Neural cell (in vitro differentiated cells): ENCODE measurements around the gene GRID1. TPM values are rescaled to one million over a fixed set of nuclear protein-coding genes. Genes with fewer than 3 reads are reported as not detected.

Source experiments
- H2AFZ ChIP-seq: fragments of 200-600, 300-800 bp; sonication (generic), shearing (Covaris generic); 2 replicates; pipeline ENCODE4 v1.6.0; 2014; ENCODE audit warnings: low read depth, mild to moderate bottlenecking, antibody characterized with exemption, low read length, moderate library complexity
- H3F3A ChIP-seq: fragments of 200-600 bp; shearing (Covaris generic); 2 replicates; pipeline ENCODE4 v1.6.1; 2016; ENCODE audit warnings: mild to moderate bottlenecking, moderate library complexity, mixed read lengths, antibody characterized with exemption, low read length; ENCODE audit not compliant: insufficient read depth, poor library complexity, severe bottlenecking
- H3K27ac ChIP-seq: fragments of 200-600, 300-800 bp; sonication (generic), shearing (Covaris generic); 2 replicates; pipeline ENCODE4 v1.5.1; 2014; ENCODE audit warnings: mild to moderate bottlenecking, low read length, moderate library complexity
- H3K27me3 ChIP-seq: fragments of 300-800, 200-600 bp; sonication (generic), shearing (Covaris generic); 2 replicates; pipeline ENCODE4 v1.6.0; 2014; ENCODE audit warnings: mild to moderate bottlenecking, low read depth, low read length, moderate library complexity; ENCODE audit not compliant: insufficient read depth
- H3K36me3 ChIP-seq: fragments of 300-800, 200-600 bp; sonication (generic), shearing (Covaris generic); 2 replicates; pipeline ENCODE4 v1.5.1; 2014; ENCODE audit warnings: mild to moderate bottlenecking, antibody characterized with exemption, low read length, moderate library complexity; ENCODE audit not compliant: insufficient read depth
- H3K4me2 ChIP-seq: fragments of 300-800, 200-600 bp; sonication (generic), shearing (Covaris generic); 2 replicates; pipeline ENCODE4 v1.6.0; 2014; ENCODE audit warnings: mild to moderate bottlenecking, low read length
- H3K4me3 ChIP-seq: fragments of 300-800, 200-600 bp; sonication (generic), shearing (Covaris generic); 2 replicates; pipeline ENCODE4 v1.5.1; 2014; ENCODE audit warnings: mild to moderate bottlenecking, low read length, moderate library complexity
- H3K79me2 ChIP-seq: fragments of 200-600 bp; shearing (Covaris generic); replicated peaks from 2 replicates; pipeline ENCODE4 v1.6.0; 2014; ENCODE audit warnings: mild to moderate bottlenecking, low read length, moderate library complexity; ENCODE audit not compliant: insufficient read depth
- H3K9ac ChIP-seq: fragments of 300-800, 200-600 bp; sonication (generic), shearing (Covaris generic); 2 replicates; pipeline ENCODE4 v1.6.1; 2016; ENCODE audit warnings: mild to moderate bottlenecking, low read length, mixed read lengths
- H3K9me2 ChIP-seq: fragments of 200-600 bp; shearing (Covaris generic); 2 replicates; pipeline ENCODE4 v1.6.1; 2016; ENCODE audit warnings: mild to moderate bottlenecking, low read length, mixed read lengths; ENCODE audit not compliant: insufficient read depth
- H3K9me3 ChIP-seq: fragments of 200-600, 300-800 bp; sonication (generic), shearing (Covaris generic); 2 replicates; pipeline ENCODE4 v1.6.1; 2016; ENCODE audit warnings: mild to moderate bottlenecking, mixed run types, low read length, moderate library complexity, mixed read lengths
- H4K20me1 ChIP-seq: fragments of 200-600 bp; shearing (Covaris generic); 2 replicates; pipeline ENCODE4 v1.6.1; 2016; ENCODE audit warnings: mild to moderate bottlenecking, mixed run types; ENCODE audit not compliant: insufficient read depth
- EP300 ChIP-seq: fragments of 450-650 bp; conservative IDR thresholded peaks from 2 replicates; pipeline ENCODE4 v1.6.1; 2014; ENCODE audit warnings: antibody characterized with exemption, mild to moderate bottlenecking, moderate library complexity; ENCODE audit not compliant: poor library complexity, severe bottlenecking
- EZH2 ChIP-seq: fragments of 200-600, 300-800 bp; shearing (Covaris generic), sonication (generic); IDR thresholded peaks from 2 replicates; pipeline ENCODE4 v1.6.1; 2014; ENCODE audit warnings: antibody characterized with exemption, low read length, borderline replicate concordance, mild to moderate bottlenecking; ENCODE audit not compliant: insufficient read depth, poor library complexity, severe bottlenecking
- MXI1 ChIP-seq: fragments of 450-650 bp; conservative IDR thresholded peaks from 2 replicates; pipeline ENCODE4 v1.6.1; 2014; ENCODE audit warnings: antibody characterized with exemption, mild to moderate bottlenecking; ENCODE audit not compliant: poor library complexity, severe bottlenecking
- POLR2AphosphoS5 ChIP-seq: IDR thresholded peaks from 2 replicates; pipeline ENCODE4 v1.6.1; 2012
- RAD21 ChIP-seq: fragments of 450-650 bp; conservative IDR thresholded peaks from 2 replicates; pipeline ENCODE4 v1.6.1; 2014; ENCODE audit warnings: antibody characterized with exemption, mild to moderate bottlenecking, moderate library complexity
- SMC3 ChIP-seq: fragments of 450-650 bp; conservative IDR thresholded peaks from 2 replicates; pipeline ENCODE4 v1.6.1; 2014; ENCODE audit warnings: antibody characterized with exemption, mild to moderate bottlenecking, moderate library complexity; ENCODE audit not compliant: poor library complexity
- TAF1 ChIP-seq: IDR thresholded peaks from 2 replicates; pipeline ENCODE4 v1.6.1; 2012; ENCODE audit warnings: low read depth
- polyA plus RNA-seq: library from polyadenylated mRNA; depleted of rRNA; stranded (reverse); fragments of >200 nt; gene quantifications from 2 replicates; pipeline ENCODE4 v1.2.3, GENCODE V29; 2014
- TF ChIP-seq, protein P1 (sequence below): fragments of 450-650 bp; IDR thresholded peaks from 2 replicates; pipeline ENCODE4 v1.5.1; 2014; ENCODE audit warnings: antibody characterized with exemption, mild to moderate bottlenecking, moderate library complexity; ENCODE audit not compliant: poor library complexity, severe bottlenecking
- TF ChIP-seq, protein P2 (sequence below): IDR thresholded peaks from 2 replicates; pipeline ENCODE4 v1.6.1; 2012; ENCODE audit warnings: borderline replicate concordance

GRID1 gene
- polyA plus RNA-seq, 1 donor from 2014 or later = 7.3 TPM

DNA sequence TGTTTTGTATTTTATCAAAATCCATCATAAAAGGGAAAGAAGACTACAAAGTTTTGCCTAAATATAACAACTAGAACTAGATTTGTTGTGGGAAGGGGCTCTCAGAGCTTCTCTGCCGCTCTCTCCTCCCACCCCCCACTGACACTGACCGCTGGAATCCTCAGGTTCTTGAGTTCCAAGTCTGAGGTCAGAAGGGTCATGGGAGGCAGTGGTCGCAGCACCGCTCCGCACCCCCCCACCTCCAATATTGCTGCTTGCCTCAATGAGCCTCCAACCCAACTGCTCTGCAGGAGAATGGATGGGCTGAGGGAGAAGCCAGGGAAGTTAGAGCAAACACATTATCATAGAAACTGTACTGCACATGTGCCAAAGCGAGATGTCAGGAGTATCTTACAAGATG lies 359.4 kb downstream of the GRID1 start:
- Histone ChIP-seq H3K9ac (no peak overlapping the region), H3F3A (no peaks in the 10 kb centered on the region), H3K27me3 (no peaks in the 10 kb centered on the region), H3K4me3 (no peak overlapping the region), H3K79me2 (no peaks in the 10 kb centered on the region), H3K4me2 (no peak overlapping the region), H3K27ac (no peak overlapping the region), H4K20me1 (no peaks in the 10 kb centered on the region), H3K36me3 (no peaks in the 10 kb centered on the region), H2AFZ (no peak overlapping the region), H3K9me2 (no peaks in the 10 kb centered on the region), H3K9me3 (no peaks in the 10 kb centered on the region)
- TF ChIP-seq TAF1 (no peak), RAD21 (no peak), SMC3 (no peak), POLR2AphosphoS5 (no peak), EP300 (no peak), EZH2 (no peak), MXI1 (no peak)
- TF ChIP-seq, protein P1, sequence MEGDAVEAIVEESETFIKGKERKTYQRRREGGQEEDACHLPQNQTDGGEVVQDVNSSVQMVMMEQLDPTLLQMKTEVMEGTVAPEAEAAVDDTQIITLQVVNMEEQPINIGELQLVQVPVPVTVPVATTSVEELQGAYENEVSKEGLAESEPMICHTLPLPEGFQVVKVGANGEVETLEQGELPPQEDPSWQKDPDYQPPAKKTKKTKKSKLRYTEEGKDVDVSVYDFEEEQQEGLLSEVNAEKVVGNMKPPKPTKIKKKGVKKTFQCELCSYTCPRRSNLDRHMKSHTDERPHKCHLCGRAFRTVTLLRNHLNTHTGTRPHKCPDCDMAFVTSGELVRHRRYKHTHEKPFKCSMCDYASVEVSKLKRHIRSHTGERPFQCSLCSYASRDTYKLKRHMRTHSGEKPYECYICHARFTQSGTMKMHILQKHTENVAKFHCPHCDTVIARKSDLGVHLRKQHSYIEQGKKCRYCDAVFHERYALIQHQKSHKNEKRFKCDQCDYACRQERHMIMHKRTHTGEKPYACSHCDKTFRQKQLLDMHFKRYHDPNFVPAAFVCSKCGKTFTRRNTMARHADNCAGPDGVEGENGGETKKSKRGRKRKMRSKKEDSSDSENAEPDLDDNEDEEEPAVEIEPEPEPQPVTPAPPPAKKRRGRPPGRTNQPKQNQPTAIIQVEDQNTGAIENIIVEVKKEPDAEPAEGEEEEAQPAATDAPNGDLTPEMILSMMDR = no peak
- TF ChIP-seq, protein P2, sequence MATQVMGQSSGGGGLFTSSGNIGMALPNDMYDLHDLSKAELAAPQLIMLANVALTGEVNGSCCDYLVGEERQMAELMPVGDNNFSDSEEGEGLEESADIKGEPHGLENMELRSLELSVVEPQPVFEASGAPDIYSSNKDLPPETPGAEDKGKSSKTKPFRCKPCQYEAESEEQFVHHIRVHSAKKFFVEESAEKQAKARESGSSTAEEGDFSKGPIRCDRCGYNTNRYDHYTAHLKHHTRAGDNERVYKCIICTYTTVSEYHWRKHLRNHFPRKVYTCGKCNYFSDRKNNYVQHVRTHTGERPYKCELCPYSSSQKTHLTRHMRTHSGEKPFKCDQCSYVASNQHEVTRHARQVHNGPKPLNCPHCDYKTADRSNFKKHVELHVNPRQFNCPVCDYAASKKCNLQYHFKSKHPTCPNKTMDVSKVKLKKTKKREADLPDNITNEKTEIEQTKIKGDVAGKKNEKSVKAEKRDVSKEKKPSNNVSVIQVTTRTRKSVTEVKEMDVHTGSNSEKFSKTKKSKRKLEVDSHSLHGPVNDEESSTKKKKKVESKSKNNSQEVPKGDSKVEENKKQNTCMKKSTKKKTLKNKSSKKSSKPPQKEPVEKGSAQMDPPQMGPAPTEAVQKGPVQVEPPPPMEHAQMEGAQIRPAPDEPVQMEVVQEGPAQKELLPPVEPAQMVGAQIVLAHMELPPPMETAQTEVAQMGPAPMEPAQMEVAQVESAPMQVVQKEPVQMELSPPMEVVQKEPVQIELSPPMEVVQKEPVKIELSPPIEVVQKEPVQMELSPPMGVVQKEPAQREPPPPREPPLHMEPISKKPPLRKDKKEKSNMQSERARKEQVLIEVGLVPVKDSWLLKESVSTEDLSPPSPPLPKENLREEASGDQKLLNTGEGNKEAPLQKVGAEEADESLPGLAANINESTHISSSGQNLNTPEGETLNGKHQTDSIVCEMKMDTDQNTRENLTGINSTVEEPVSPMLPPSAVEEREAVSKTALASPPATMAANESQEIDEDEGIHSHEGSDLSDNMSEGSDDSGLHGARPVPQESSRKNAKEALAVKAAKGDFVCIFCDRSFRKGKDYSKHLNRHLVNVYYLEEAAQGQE = no peak

DNA sequence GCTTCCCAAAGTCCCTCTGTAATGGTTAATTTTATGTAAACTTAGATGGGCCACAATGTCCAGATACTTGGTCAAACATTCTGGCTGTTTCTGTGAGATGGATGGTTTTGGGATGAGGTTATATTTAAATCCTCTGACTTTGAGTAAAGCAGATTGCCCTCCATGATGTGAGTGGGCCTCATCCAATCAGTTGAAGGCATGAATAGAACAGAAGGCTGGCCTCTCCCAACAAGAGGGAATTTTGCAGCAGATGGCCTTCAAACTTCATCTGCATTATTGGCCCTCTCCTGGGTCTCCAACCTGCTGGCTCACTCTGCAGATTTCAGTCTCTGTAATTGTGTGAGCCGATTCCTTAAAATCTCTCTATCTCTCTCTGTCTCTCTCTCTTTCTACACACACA lies 362.3 kb downstream of the GRID1 start:
- Histone ChIP-seq H4K20me1 (no peaks in the 10 kb centered on the region), H3K79me2 (no peaks in the 10 kb centered on the region), H3K4me2 (no peak overlapping the region), H3K9me2 (no peaks in the 10 kb centered on the region), H3F3A (no peaks in the 10 kb centered on the region), H3K27me3 (no peaks in the 10 kb centered on the region), H3K9me3 (no peaks in the 10 kb centered on the region), H2AFZ (no peak overlapping the region), H3K9ac (no peak overlapping the region), H3K4me3 (no peak overlapping the region), H3K27ac (no peak overlapping the region), H3K36me3 (no peaks in the 10 kb centered on the region)
- TF ChIP-seq RAD21 (no peak), TAF1 (no peak), SMC3 (no peak), MXI1 (no peak), EZH2 (no peak), POLR2AphosphoS5 (no peak)
- TF ChIP-seq, protein P2 = no peak
- TF ChIP-seq, protein P1 = no peak
